Effector memory CD4-positive, alpha-beta T cell (primary cell): ENCODE results near the gene TCERG1L.

ENCODE experiments used
- DNase-seq, 3 donors: peaks; one replicate each; pipeline ENCODE4 v3.0.0-alpha.2; 2020
- H3K27ac ChIP-seq: 2 replicates; pipeline ENCODE4 v1.7.0; 2013; ENCODE audit warnings: mild to moderate bottlenecking, low read length, moderate library complexity; ENCODE audit not compliant: insufficient read depth, poor library complexity, severe bottlenecking
- H3K27me3 ChIP-seq: replicated peaks from 2 replicates; pipeline ENCODE4 v1.7.0; 2013; ENCODE audit warnings: mild to moderate bottlenecking, low read length; ENCODE audit not compliant: insufficient read depth, control insufficient read depth, poor library complexity, severe bottlenecking
- H3K36me3 ChIP-seq: 2 replicates; pipeline ENCODE4 v1.7.0; 2013; ENCODE audit warnings: mild to moderate bottlenecking, low read length, moderate library complexity; ENCODE audit not compliant: control insufficient read depth, insufficient read depth
- H3K4me1 ChIP-seq: 2 replicates; pipeline ENCODE4 v1.7.0; 2013; ENCODE audit warnings: low read length, mild to moderate bottlenecking; ENCODE audit not compliant: control insufficient read depth, insufficient read depth, poor library complexity, severe bottlenecking
- H3K4me3 ChIP-seq: 2 replicates; pipeline ENCODE4 v1.7.0; 2013; ENCODE audit warnings: low read length, low read depth, mild to moderate bottlenecking; ENCODE audit not compliant: insufficient read depth, poor library complexity, severe bottlenecking
- H3K9me3 ChIP-seq: 2 replicates; pipeline ENCODE4 v1.7.0; 2013; ENCODE audit warnings: mild to moderate bottlenecking, low read length, moderate library complexity; ENCODE audit not compliant: control insufficient read depth

TCERG1L gene

DNA sequence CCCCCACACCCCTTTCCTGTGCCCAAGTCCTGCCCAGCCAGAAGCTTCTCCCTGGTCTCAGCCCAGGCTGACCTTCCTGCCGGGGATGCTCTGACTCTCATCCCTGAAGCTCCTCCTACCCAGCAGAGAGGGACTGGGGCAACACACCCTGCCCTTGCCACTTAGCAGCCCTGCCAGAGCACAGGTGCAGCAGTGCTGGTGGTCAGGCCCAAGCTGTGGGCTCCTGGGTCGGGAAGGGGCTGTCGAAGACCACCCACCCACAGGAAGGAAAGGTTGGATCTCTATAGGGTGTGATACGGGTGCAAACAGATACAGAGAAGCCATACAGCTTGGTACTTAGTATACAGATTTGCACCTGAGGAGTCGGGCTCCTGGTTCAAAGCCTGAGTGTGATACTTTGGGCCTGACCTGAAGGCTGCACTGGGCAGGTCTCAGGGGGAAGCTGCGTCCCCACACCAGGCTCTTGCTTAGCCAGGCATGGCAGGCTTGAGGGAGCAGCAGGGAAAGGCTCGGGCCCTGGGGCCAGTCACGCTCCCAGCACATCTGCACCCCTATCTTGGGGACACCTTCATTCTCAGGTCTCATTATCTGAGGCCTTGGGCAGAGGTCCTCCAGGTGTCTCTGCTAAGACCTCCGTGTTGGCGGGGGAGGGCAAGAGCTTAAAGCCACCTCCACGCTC lies 47.3 kb downstream of the TCERG1L start:
- Histone ChIP-seq H3K4me3 (no peak overlapping the region), H3K9me3 (no peaks in the 10 kb centered on the region), H3K27ac (no peak overlapping the region), H3K27me3 (no peaks in the 10 kb centered on the region), H3K4me1 (no peaks in the 10 kb centered on the region), H3K36me3 (no peaks in the 10 kb centered on the region)
- DNase-seq = no peak

DNA sequence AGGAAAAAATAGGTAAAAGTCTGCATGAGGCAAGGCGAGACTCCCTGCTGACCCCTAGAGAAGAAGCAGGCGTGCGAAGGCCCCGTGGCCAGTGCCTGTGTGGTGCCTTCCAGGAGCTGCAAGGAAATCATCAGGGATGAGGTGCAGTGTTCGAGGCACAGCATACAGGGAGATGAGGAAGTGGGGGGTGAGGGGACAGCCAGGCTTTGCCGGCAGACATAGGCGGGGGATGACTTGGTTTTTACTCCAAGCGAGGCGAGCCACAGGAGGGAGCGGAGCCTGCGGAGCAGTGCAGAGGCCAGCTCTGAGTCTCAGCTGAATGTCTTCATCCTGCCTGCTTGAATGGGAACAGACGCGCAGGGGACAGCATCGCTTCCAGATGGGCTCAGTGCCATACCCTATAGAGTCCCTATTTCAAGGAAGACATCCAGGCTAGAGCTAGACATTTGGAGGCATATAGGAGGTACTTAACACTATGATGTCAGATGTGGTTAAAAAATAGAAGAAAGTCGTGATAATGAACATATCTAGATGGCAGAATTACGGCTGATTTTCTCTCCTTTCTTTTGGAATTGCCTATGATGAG lies 49.5 kb downstream of the TCERG1L start:
- Histone ChIP-seq H3K9me3 (no peaks in the 10 kb centered on the region), H3K27ac (no peak overlapping the region), H3K4me1 (no peaks in the 10 kb centered on the region), H3K4me3 (no peak overlapping the region), H3K27me3 (no peaks in the 10 kb centered on the region), H3K36me3 (no peaks in the 10 kb centered on the region)
- no peak for DNase-seq

DNA sequence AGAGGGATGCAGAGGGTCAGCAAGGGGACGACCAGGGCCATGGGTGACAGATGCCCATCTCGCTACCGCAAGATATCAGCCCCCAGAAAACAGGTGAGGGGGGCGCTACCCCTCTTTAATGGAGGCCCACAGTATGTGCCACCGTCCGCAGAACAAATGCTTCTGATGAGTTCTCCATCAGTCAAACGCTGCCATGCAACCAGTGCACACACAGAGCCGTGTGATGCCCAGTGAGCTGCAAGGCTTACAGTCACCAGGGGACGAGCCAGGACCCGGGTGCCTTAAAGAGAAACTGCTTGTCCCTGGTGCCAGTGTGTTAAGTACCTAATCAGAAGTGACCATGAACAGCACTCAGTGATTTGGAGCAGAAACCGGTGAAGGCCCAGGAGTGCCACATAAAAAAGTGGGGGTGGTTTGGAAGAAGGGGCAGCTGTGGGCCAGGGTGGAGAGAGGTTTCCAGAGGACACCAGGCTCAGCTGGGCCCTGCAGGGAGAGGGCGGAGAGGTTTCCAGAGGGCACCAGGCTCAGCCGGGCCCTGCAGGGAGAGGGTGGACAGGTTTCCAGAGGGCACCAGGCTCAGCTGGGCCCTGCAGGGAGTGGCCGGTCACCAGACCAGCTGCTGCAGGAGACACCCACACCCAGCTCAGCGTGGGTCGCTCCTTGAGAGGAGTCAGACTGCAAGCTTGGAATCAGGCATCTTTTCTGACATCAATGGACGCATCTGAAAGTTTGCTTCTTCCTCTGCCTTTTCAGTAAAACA lies 50.9 kb downstream of the TCERG1L start:
- Histone ChIP-seq H3K27ac (no peak overlapping the region), H3K36me3 (no peaks in the 10 kb centered on the region), H3K9me3 (no peaks in the 10 kb centered on the region), H3K4me3 (no peak overlapping the region), H3K4me1 (no peaks in the 10 kb centered on the region), H3K27me3 (no peaks in the 10 kb centered on the region)
- no peak for DNase-seq

DNA sequence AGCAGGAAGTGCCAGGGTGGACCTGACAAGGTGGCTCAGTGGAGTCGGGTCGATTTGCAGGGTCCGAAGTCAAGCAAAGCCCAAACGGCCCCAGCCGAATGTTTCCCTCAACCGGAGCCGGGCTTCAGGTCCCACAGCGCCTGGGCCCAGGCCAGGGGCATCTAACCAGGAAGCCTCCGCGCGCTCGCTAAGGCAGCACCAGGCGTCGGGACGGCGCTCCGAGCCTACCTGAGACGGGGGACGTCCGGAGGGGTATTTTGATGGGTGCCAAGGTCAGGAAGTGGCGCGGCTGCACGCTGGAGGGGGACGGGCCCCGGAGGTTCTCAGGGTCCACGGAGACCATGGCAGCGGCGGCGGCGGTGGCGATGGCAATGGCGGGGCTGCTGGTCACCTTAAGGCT lies 51.5 kb downstream of the TCERG1L start:
- H3K27me3 ChIP-seq = no peaks in the 10 kb centered on the region
- DNase-seq = no peak
- no peaks in the 10 kb centered on the region for H3K36me3 ChIP-seq
- no peak overlapping the region for H3K4me3 ChIP-seq
- no peaks in the 10 kb centered on the region for H3K4me1 ChIP-seq
- H3K9me3 ChIP-seq = no peaks in the 10 kb centered on the region
- H3K27ac ChIP-seq = no peak overlapping the region

DNA sequence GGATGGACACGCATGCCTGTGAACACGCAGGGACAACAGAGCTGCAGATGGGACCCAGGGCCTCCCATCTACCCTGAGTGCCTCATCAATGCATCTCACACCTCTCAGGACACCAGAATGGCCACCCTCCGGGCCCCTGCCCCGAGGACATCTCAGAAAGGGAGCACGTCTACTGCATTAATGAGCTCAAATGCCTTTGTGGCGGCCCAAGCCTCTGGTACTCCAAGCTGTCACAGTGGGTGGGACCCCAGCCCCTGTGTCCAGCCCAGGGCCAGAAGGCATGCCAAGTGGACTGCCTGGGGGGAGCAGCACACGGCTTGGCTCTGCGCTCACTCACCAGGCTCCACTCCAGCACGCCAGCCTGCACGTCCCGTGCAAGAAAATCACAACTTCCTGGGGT lies 52.0 kb downstream of the TCERG1L start:
- Histone ChIP-seq H3K4me1 (no peaks in the 10 kb centered on the region), H3K4me3 (no peak overlapping the region), H3K36me3 (no peaks in the 10 kb centered on the region), H3K27me3 (no peaks in the 10 kb centered on the region), H3K27ac (no peak overlapping the region), H3K9me3 (no peaks in the 10 kb centered on the region)
- DNase-seq = no peak

DNA sequence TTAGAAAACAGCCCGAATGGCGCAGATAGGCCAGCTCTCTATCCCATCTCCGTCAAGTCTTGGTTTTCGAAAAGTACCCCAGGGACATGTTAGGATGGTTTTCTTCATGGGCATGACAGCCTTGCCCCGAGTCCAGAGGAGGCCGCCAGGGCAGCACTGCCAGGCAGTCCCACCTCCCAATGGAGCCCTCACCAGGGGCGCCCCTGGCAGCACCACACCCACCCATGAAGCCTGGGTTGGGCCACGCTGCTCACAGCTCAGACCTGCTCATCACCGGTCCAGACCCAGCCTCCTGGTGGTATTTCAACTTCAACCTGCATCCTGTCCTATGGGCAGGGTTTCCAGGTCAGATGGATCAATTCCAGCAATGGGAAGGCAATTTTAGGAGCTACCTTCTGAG lies 53.3 kb downstream of the TCERG1L start:
- H3K36me3 ChIP-seq = no peaks in the 10 kb centered on the region
- H3K27me3 ChIP-seq = no peaks in the 10 kb centered on the region
- no peaks in the 10 kb centered on the region for H3K4me1 ChIP-seq
- no peak overlapping the region for H3K27ac ChIP-seq
- H3K9me3 ChIP-seq = no peaks in the 10 kb centered on the region
- no peak for DNase-seq
- no peak overlapping the region for H3K4me3 ChIP-seq

DNA sequence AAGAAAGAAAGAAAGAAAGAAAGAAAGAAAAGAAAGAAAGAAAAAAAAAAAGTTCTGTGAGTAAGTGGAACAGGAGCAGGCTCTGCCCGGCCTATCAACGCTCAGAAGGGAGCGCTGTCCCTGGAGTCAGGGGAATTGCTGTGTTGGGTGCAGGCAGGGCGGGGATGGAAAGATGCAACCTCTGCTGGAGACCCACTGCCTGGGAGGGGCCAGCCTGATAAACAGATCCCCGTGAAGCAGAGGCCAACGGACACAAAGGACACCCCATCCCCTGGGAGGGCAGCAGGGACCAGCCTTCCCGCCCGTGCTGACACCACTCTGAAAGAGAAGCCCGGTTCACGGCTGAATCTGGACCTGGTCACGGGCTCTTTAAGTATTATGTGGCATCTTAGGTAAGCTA lies 54.5 kb downstream of the TCERG1L start:
- H3K27ac ChIP-seq = no peak overlapping the region
- H3K9me3 ChIP-seq = no peaks in the 10 kb centered on the region
- DNase-seq = no peak

DNA sequence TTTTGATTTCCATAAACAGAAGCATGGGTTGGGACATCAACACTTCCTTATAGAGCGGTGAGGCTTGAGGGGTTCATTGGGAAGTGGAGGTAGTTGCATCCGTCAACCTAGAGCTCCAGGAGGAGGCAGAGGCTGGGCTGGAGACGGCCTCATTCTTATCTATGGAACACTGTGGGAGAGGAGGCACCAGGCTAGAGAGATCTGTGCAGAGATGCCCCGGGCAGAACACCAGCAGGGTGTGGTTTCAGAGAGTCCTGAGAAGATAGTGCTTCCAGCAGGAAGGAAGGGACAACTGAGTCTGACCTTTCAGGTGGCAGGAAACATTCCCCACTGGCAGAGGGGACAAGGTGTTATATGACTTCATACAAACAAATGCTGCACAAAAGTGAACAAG lies 56.7 kb downstream of the TCERG1L start:
- Histone ChIP-seq H3K4me3 (no peak overlapping the region), H3K27ac (no peak overlapping the region), H3K4me1 (no peaks in the 10 kb centered on the region), H3K9me3 (no peaks in the 10 kb centered on the region), H3K36me3 (no peaks in the 10 kb centered on the region), H3K27me3 (no peaks in the 10 kb centered on the region)
- no peak for DNase-seq

More for the DNA sequence above, 54.5 kb downstream of the TCERG1L start:
- Histone ChIP-seq H3K36me3 (no peaks in the 10 kb centered on the region), H3K4me3 (no peak overlapping the region), H3K4me1 (no peaks in the 10 kb centered on the region), H3K27me3 (no peaks in the 10 kb centered on the region)

DNA sequence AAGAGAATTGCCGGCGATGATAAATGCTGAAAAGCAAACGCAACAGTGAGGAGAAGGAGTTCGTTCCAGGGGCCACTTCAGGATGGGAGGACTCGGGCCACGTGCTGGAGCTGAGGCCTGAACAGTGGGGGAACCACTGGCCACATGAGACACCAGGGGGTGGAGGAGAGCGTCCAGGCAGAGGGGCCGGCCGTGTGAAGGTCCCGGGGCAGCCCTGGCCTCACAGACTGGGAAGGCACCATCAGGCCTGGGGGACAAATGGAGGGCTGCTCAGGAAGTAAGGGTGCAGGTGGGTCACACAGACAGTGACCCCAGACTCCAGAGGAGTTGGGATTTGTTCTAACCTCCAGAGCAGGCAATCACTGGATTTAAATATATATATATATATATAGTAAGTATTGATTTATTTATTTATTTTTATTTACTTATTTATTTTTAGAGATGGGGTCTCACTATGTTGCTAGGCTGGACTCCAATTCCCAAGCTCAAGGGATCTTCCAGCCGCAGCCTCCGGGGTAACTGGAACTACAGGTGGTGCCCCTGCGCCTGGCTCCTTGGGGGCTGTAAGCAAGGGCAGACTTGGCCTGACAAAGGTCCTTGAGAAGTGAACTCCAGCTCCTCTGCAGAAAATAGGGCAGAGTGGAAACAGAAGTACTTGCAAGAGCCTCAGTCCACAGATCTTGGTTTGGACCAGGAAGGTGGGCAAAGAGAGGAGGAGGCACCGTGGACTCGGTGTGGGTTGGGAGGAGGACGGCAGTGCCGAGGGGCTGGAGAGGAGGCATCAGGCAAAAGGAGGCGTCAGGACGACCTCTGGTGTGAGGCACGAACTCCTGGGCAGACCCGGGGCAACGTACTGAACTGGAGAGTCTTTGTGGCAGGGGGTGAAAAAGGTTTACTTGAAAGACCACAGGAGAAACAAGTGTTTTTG lies 57.3 kb downstream of the TCERG1L start:
- Histone ChIP-seq H3K4me1 (no peaks in the 10 kb centered on the region), H3K4me3 (no peak overlapping the region), H3K27ac (no peak overlapping the region), H3K9me3 (no peaks in the 10 kb centered on the region), H3K27me3 (no peaks in the 10 kb centered on the region), H3K36me3 (no peaks in the 10 kb centered on the region)
- no peak for DNase-seq
